Panc1 (cell line): ENCODE results near the gene KIF24.

ENCODE experiments used
- POLR2AphosphoS5 ChIP-seq: IDR thresholded peaks from 2 replicates; pipeline ENCODE4 v1.6.1; 2012; ENCODE audit warnings: mild to moderate bottlenecking, low read depth, low read length, moderate library complexity
- REST ChIP-seq, 2 experiments: IDR thresholded peaks; 2 replicates each; pipeline ENCODE4 v1.6.1; 2011 to 2012; ENCODE audit warnings: low read depth in 2 of 2, control low read depth in 1 of 2, low read length in 1 of 2, mild to moderate bottlenecking in 1 of 2, moderate library complexity in 1 of 2; ENCODE audit not compliant: insufficient read depth in 1 of 2
- TF ChIP-seq, protein P1 (sequence below): fragments of 450-650 bp; IDR thresholded peaks from 2 replicates; pipeline ENCODE4 v1.5.1; 2017; ENCODE audit warnings: mild to moderate bottlenecking

DNA sequence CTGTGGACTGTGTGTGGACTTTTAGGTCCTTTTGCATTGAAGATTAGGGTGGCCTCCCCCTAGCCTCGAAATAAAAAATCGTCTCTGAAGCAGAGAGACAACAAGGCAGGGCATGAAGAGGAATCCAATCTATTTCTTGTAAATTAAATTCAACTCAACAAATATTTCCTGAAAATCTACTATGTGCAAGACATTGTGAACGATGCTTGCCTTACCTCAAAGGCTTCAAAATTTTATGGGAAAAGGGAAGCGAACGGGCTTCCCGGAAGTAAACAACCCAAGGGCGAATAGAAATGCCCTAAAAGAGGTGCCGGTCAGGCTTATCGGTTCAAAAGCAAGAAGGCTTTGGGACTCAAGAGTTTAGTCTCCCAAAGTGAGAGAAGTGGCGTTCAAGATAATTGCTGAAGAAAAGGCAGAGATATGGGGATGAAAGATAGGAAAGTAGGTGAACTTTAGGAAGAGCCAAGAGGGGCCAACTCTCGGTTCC lies 525 bp downstream of the KIF24 start:
- TF ChIP-seq REST (IDR thresholded peaks at IDR 0.05; ENCODE audit: insufficient read depth in 1 of 2, low read depth in 2 of 2, low read length in 1 of 2) (no peak), POLR2AphosphoS5 (peak; percentile 49; the same call in 1 of the 2 replicates)
- TF ChIP-seq, protein P1, sequence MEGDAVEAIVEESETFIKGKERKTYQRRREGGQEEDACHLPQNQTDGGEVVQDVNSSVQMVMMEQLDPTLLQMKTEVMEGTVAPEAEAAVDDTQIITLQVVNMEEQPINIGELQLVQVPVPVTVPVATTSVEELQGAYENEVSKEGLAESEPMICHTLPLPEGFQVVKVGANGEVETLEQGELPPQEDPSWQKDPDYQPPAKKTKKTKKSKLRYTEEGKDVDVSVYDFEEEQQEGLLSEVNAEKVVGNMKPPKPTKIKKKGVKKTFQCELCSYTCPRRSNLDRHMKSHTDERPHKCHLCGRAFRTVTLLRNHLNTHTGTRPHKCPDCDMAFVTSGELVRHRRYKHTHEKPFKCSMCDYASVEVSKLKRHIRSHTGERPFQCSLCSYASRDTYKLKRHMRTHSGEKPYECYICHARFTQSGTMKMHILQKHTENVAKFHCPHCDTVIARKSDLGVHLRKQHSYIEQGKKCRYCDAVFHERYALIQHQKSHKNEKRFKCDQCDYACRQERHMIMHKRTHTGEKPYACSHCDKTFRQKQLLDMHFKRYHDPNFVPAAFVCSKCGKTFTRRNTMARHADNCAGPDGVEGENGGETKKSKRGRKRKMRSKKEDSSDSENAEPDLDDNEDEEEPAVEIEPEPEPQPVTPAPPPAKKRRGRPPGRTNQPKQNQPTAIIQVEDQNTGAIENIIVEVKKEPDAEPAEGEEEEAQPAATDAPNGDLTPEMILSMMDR, result no peak
